Chondrocyte (in vitro differentiated cells): ENCODE data around the gene CD300LG. TPM values are rescaled to one million over a fixed set of nuclear protein-coding genes. Genes with fewer than 3 reads are reported as not detected.
"Not testable (repeated sequence)": the region's sequence is repeated elsewhere in the genome, so short reads cannot be mapped to it uniquely, and the experiment has no call there.

Experiments
- DNase-seq: peaks from one replicate; pipeline ENCODE4 v3.0.0; 2021; ENCODE audit warnings: mixed read lengths, low spot score
- H3K27ac Mint-ChIP-seq: one replicate; pipeline ENCODE4 v1.8.0; 2021; ENCODE audit warnings: mild to moderate bottlenecking, moderate library complexity, mixed read lengths; ENCODE audit not compliant: unreplicated experiment
- H3K27me3 Mint-ChIP-seq: 2 replicates; pipeline ENCODE4 v1.8.0; 2021; ENCODE audit warnings: low read depth, mixed read lengths
- H3K36me3 Mint-ChIP-seq: 2 replicates; pipeline ENCODE4 v1.8.0; 2021; ENCODE audit warnings: low read depth, mixed read lengths
- H3K4me1 Mint-ChIP-seq: 2 replicates; pipeline ENCODE4 v1.8.0; 2021; ENCODE audit warnings: low read depth, mild to moderate bottlenecking, mixed read lengths
- H3K4me3 Mint-ChIP-seq: one replicate; pipeline ENCODE4 v1.8.0; 2021; ENCODE audit warnings: mild to moderate bottlenecking, moderate library complexity, mixed read lengths; ENCODE audit not compliant: unreplicated experiment
- H3K9me3 Mint-ChIP-seq: 2 replicates; pipeline ENCODE4 v1.8.0; 2021; ENCODE audit warnings: low read depth, mixed read lengths
- total RNA-seq: library from RNA; stranded (reverse); gene quantifications from 3 replicates; pipeline ENCODE4 v1.2.1, GENCODE V29; 2021
- TF ChIP-seq, protein P1 (sequence below): fragments of 200-600 bp; sonication (generic); IDR thresholded peaks from 2 replicates; pipeline ENCODE4 v1.5.0; 2021; ENCODE audit warnings: antibody characterized with exemption, mild to moderate bottlenecking, moderate library complexity

Gene CD300LG
- total RNA-seq, 1 donor from 2014 or later, result not detected

DNA sequence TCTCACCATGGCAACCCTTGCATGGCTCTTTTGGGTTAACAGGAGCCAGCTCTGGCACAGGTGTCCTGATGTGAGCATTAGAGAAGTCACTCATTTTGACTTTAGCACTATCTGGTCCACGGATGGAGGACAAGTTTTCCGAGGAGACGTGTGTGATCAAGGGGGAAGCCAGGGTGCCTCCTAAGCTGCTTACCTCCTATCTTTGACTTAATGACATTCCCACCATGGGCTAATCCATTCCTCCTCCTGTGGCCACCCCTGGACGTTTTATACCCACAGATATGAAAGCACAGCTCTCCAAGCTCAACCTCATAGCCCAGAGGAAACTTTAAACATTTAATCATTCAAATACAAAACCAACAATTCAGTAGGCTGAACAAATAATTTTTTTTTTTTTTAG, 41.6 kb downstream of the CD300LG start:
- Mint-ChIP-seq H3K27me3 (no peaks in the 10 kb centered on the region), H3K36me3 (peaks cover 1% of the 10 kb centered on the region), H3K4me1 (no peaks in the 10 kb centered on the region), H3K9me3 (no peaks in the 10 kb centered on the region), H3K4me3 (no peak overlapping the region), H3K27ac (no peak overlapping the region)
- DNase-seq, result no peak
- TF ChIP-seq, protein P1, sequence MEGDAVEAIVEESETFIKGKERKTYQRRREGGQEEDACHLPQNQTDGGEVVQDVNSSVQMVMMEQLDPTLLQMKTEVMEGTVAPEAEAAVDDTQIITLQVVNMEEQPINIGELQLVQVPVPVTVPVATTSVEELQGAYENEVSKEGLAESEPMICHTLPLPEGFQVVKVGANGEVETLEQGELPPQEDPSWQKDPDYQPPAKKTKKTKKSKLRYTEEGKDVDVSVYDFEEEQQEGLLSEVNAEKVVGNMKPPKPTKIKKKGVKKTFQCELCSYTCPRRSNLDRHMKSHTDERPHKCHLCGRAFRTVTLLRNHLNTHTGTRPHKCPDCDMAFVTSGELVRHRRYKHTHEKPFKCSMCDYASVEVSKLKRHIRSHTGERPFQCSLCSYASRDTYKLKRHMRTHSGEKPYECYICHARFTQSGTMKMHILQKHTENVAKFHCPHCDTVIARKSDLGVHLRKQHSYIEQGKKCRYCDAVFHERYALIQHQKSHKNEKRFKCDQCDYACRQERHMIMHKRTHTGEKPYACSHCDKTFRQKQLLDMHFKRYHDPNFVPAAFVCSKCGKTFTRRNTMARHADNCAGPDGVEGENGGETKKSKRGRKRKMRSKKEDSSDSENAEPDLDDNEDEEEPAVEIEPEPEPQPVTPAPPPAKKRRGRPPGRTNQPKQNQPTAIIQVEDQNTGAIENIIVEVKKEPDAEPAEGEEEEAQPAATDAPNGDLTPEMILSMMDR, result no peak

DNA sequence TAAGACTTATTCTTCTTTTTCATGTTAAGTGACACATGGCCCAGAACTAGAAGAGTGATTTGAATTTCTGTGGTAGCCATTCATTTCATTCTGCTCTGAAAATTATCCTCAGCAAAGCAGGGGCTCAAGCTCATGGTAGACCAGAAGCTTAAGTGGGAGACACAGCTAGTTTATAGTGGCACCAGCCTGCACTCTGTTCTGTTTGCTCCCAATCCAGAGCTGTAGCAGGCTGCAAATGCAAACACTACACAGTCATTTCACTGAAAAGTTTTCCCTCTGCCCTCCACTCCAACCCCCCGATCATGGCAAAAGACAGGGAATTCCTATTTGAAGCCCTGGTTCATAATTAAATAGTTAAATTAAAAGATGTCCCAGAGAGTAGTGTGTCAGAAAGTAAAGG, 43.3 kb downstream of the CD300LG start:
- no peaks in the 10 kb centered on the region for H3K9me3 Mint-ChIP-seq
- no peak overlapping the region for H3K27ac Mint-ChIP-seq
- no peak for DNase-seq
- TF ChIP-seq, protein P1, result no peak
- H3K4me1 Mint-ChIP-seq, result no peaks in the 10 kb centered on the region
- peaks cover 1% of the 10 kb centered on the region for H3K36me3 Mint-ChIP-seq
- H3K27me3 Mint-ChIP-seq, result no peaks in the 10 kb centered on the region
- no peak overlapping the region for H3K4me3 Mint-ChIP-seq

DNA sequence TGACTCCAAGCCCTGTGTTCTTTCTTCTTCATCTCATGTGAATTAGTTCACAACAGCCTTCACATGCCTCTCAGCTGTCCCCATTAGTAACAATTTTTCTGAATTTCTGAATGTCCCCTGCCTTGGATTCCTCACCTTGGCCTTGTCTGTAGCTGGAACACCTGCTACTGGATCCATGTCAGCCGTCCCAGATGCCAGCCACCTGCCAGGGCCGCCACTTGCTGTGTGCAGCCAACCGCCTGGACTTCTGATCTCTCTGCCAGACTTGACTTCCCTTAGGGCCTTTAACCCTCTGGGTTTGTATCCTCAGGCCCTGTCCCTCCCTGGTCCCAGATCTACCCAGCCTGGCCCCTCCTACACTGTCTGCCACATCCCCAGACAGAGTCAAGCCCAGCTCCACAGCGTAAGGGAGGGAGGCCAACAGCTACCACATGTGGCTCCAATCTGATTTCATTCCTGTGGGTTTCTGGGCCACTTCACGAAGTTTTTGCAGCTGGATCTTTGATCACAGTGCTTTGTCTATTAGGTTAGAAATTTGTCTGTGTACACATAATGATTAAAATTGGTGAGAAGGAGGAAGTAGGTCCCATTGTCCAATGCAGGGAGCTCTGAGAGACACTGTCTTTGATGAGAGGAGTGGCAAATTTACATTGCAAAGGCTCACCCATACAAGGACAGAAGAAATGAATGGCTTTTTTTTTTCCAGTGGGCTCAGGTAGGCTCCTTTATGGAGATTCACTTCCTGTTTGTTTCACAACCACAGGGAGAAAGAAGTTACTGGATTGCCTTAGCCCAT, 45.1 kb downstream of the CD300LG start:
- no peaks in the 10 kb centered on the region for H3K4me1 Mint-ChIP-seq

DNA sequence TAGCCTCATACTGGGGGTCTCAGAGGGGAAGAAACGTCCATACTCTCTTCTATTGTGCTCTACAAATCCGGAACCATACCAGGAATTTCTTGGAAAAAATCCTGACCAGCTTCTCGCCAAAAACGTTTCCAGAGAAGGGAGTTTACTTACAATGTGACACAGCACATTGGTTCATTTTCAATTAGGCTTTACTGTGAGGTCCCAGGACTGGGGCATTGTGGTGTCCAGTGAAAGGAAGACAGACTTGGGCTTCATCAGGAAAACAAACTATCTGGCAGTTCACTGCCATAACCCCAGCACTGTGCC, 45.6 kb downstream of the CD300LG start:
- Mint-ChIP-seq H3K4me1 (no peaks in the 10 kb centered on the region), H3K27me3 (no peaks in the 10 kb centered on the region), H3K4me3 (no peak overlapping the region), H3K9me3 (no peaks in the 10 kb centered on the region), H3K27ac (no peak overlapping the region), H3K36me3 (peaks cover 11% of the 10 kb centered on the region)
- TF ChIP-seq, protein P1, result no peak
- no peak for DNase-seq

More for the DNA sequence above, 45.1 kb downstream of the CD300LG start:
- TF ChIP-seq, protein P1, result no peak
- no peak for DNase-seq
- Mint-ChIP-seq H3K9me3 (no peaks in the 10 kb centered on the region), H3K4me3 (no peak overlapping the region), H3K27ac (no peak overlapping the region), H3K36me3 (peaks cover 9% of the 10 kb centered on the region), H3K27me3 (no peaks in the 10 kb centered on the region)

DNA sequence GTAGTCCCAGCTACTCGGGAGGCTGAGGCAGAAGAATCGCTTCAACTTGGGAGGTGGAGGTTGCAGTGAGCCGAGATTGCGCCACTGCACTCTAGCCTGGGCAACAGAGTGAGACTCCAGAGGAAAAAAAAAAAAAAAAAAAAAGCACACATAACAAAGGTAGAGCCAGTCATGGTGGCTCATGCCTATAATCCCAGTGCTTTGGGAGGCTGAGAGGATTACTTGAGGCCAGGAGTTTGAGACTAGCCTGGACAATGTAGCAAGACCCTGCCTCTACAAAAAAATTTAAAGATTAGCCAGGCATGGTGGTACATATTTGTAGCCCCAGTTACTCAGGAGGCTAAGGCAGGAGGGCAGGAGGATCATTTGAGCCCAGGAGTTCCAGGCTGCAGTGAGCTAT, 47.5 kb downstream of the CD300LG start:
- not testable (repeated sequence) for H3K27ac Mint-ChIP-seq, H3K4me1 Mint-ChIP-seq, H3K9me3 Mint-ChIP-seq, DNase-seq, H3K4me3 Mint-ChIP-seq, H3K27me3 Mint-ChIP-seq
- H3K36me3 Mint-ChIP-seq, result peaks cover 14% of the 10 kb centered on the region

DNA sequence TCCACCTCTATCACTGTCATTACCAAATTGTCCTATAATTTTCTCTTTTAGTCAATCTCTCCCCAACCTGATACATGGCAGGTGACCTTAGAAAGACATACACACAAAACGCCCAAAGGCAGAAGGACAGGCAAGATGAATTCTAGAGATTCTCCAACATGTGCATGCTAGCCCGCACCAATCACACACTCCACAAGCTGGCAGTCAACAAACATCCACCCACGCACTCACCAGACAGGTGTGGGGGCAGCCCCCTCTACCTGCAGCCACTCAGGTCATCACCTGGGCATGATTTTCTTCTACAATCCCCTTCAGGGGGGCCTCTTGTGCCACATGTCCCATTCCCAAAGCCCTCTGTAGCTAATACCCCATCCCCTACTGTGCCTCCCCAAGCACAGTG, 50.9 kb downstream of the CD300LG start:
- no peak overlapping the region for H3K27ac Mint-ChIP-seq
- no peak overlapping the region for H3K4me3 Mint-ChIP-seq

More for the DNA sequence above, 50.9 kb downstream of the CD300LG start:
- peaks cover 15% of the 10 kb centered on the region for H3K4me1 Mint-ChIP-seq
- H3K9me3 Mint-ChIP-seq, result no peaks in the 10 kb centered on the region
- TF ChIP-seq, protein P1, result no peak
- H3K27me3 Mint-ChIP-seq, result no peaks in the 10 kb centered on the region
- H3K36me3 Mint-ChIP-seq, result peaks cover 12% of the 10 kb centered on the region
- no peak for DNase-seq
